HEK293T (cell line): Measurements from ENCODE around the gene ATXN7.

Experiments used
- CTCF ChIA-PET: fragments of 350-600 bp; formaldehyde crosslinking; extraction: SDS; loops from one replicate; lab custom pipeline; 2021; ENCODE audit warnings: antibody characterized with exemption, inconsistent platforms; lab: Yijun Ruan, JAX
- POLR2A ChIA-PET: fragments of 350-600 bp; formaldehyde crosslinking; extraction: SDS; loops from one replicate; lab custom pipeline; 2020; ENCODE audit warnings: antibody characterized with exemption, inconsistent platforms; lab: Yijun Ruan, JAX
- DNase-seq: peaks from one replicate; pipeline ENCODE4 v3.0.0; 2012; ENCODE audit warnings: mixed read lengths; ENCODE audit errors: extremely low spot score
- ARNT ChIP-seq: fragments of 450-650 bp; IDR thresholded peaks from 2 replicates; pipeline ENCODE4 v1.6.1; 2017; ENCODE audit warnings: mild to moderate bottlenecking
- BHLHE40 ChIP-seq: fragments of 450-650 bp; IDR thresholded peaks from 2 replicates; pipeline ENCODE4 v1.6.1; 2016; ENCODE audit warnings: mild to moderate bottlenecking, moderate library complexity, borderline replicate concordance
- CTBP1 ChIP-seq: fragments of 450-650 bp; IDR thresholded peaks from 2 replicates; pipeline ENCODE4 v1.6.1; 2016; ENCODE audit warnings: borderline replicate concordance
- ELF4 ChIP-seq: fragments of 450-650 bp; IDR thresholded peaks from 2 replicates; pipeline ENCODE4 v1.6.1; 2017; ENCODE audit warnings: antibody characterized with exemption
- FOXA1 ChIP-seq: fragments of 450-650 bp; IDR thresholded peaks from 2 replicates; pipeline ENCODE4 v1.6.1; 2016; ENCODE audit warnings: mild to moderate bottlenecking
- FOXK2 ChIP-seq: fragments of 450-650 bp; IDR thresholded peaks from 2 replicates; pipeline ENCODE4 v1.6.1; 2016; ENCODE audit warnings: mild to moderate bottlenecking
- FOXM1 ChIP-seq: fragments of 450-650 bp; IDR thresholded peaks from 2 replicates; pipeline ENCODE4 v1.6.1; 2017; ENCODE audit warnings: mild to moderate bottlenecking, borderline replicate concordance
- HDGF ChIP-seq: fragments of 450-650 bp; IDR thresholded peaks from 2 replicates; pipeline ENCODE4 v1.6.1; 2017; ENCODE audit warnings: antibody characterized with exemption, borderline replicate concordance
- L3MBTL2 ChIP-seq: fragments of 450-650 bp; conservative IDR thresholded peaks from 2 replicates; pipeline ENCODE4 v1.6.1; 2016; ENCODE audit warnings: mild to moderate bottlenecking
- LEF1 ChIP-seq: fragments of 450-650 bp; IDR thresholded peaks from 2 replicates; pipeline ENCODE4 v1.6.1; 2017; ENCODE audit warnings: mild to moderate bottlenecking, borderline replicate concordance
- NFRKB ChIP-seq: fragments of 450-650 bp; IDR thresholded peaks from 2 replicates; pipeline ENCODE4 v1.6.1; 2016; ENCODE audit warnings: mild to moderate bottlenecking, moderate library complexity
- PKNOX1 ChIP-seq: fragments of 450-650 bp; IDR thresholded peaks from 2 replicates; pipeline ENCODE4 v1.6.1; 2016
- SP1 ChIP-seq: fragments of 450-650 bp; IDR thresholded peaks from 2 replicates; pipeline ENCODE4 v1.6.1; 2017
- SUZ12 ChIP-seq: fragments of 450-650 bp; IDR thresholded peaks from 2 replicates; pipeline ENCODE4 v1.6.1; 2016; ENCODE audit warnings: mild to moderate bottlenecking
- TARDBP ChIP-seq: fragments of 450-650 bp; IDR thresholded peaks from 2 replicates; pipeline ENCODE4 v1.6.1; 2016
- ZNF384 ChIP-seq: fragments of 450-650 bp; IDR thresholded peaks from 2 replicates; pipeline ENCODE4 v1.6.1; 2016

ATXN7 gene

GRCh38 chr3:63954182-63954581, 90.5 kb downstream of the ATXN7 start:
- TF ChIP-seq SP1 (no peak), FOXK2 (no peak), ELF4 (no peak), ZNF384 (no peak), ARNT (no peak), LEF1 (no peak), L3MBTL2 (no peak), HDGF (no peak), NFRKB (no peak)
- ChIA-PET CTCF (no interaction called here), POLR2A (no interaction called here)
- DNase-seq: no peak

GRCh38 chr3:63955036-63955650, 91.5 kb downstream of the ATXN7 start:
- CTCF ChIA-PET: no interaction called here
- TF ChIP-seq FOXK2 (no peak), LEF1 (no peak), SP1 (no peak), ARNT (no peak), TARDBP (no peak), FOXM1 (no peak), NFRKB (no peak), SUZ12 (no peak), ZNF384 (no peak), ELF4 (no peak), PKNOX1 (no peak), CTBP1 (no peak), BHLHE40 (no peak), FOXA1 (no peak), L3MBTL2 (no peak), HDGF (no peak)
- DNase-seq: no peak
- POLR2A ChIA-PET: no interaction called here

- POLR2A ChIA-PET: no interaction called here
- no peak for TF ChIP-seq ARNT
- no peak for TF ChIP-seq LEF1
- no peak for DNase-seq
- CTCF ChIA-PET: no interaction called here
Observed at GRCh38 chr3:63955830-63956545, 92.3 kb downstream of the ATXN7 start.

- ChIA-PET CTCF (no interaction called here), POLR2A (no interaction called here)
- no peak for DNase-seq
- no peak for TF ChIP-seq SP1
- TF ChIP-seq LEF1: no peak
- TF ChIP-seq SUZ12: no peak
- TF ChIP-seq L3MBTL2: no peak
- TF ChIP-seq TARDBP: no peak
- TF ChIP-seq FOXK2: no peak
- no peak for TF ChIP-seq FOXA1
Observed at GRCh38 chr3:63959146-63959545, 95.5 kb downstream of the ATXN7 start.

GRCh38 chr3:63960048-63960711, 96.5 kb downstream of the ATXN7 start:
- TF ChIP-seq HDGF (no peak), L3MBTL2 (peak; percentile 27; the same call in 1 of the 2 replicates)
- ChIA-PET CTCF (interaction anchor here (0.7 kb wide), 1 partner anchor 32 kb away, joined by 4 read pairs; no protein-coding TSS in a partner anchor), POLR2A (no interaction called here)
- peak; percentile 25 for DNase-seq

GRCh38 chr3:63961891-63962290, 98.2 kb downstream of the ATXN7 start:
- TF ChIP-seq LEF1 (no peak), ARNT (no peak), CTBP1 (no peak), FOXM1 (no peak)
- CTCF ChIA-PET: interaction anchor here (0.6 to 1.6 kb wide), 9 partner anchors 10 to 316 kb away, joined by 3 to 7 read pairs (median 3); no protein-coding TSS in a partner anchor
- POLR2A ChIA-PET: no interaction called here
- DNase-seq: peak; percentile 46

- ChIA-PET CTCF (no interaction called here), POLR2A (no interaction called here)
- TF ChIP-seq LEF1: no peak
- no peak for TF ChIP-seq FOXM1
- TF ChIP-seq ELF4: no peak
- no peak for TF ChIP-seq SUZ12
- no peak for TF ChIP-seq SP1
- no peak for TF ChIP-seq CTBP1
- TF ChIP-seq HDGF: no peak
Observed at GRCh38 chr3:63963496-63963895, 99.8 kb downstream of the ATXN7 start.

More at GRCh38 chr3:63963496-63963895, 99.8 kb downstream of the ATXN7 start:
- DNase-seq: no peak
